Measurements from ENCODE around the gene POLR3A.

- TF ChIP-seq CTCF (optimal IDR thresholded peaks at IDR 0.05 in 1 of 3, IDR thresholded peaks at IDR 0.05 in 1 of 3, conservative IDR thresholded peaks at IDR 0.05 in 1 of 3; ENCODE audit: extremely low read depth in 1 of 3, insufficient read depth in 2 of 3, low read length in 3 of 3) (no peak), EZH2 (IDR thresholded peaks at IDR 0.05; ENCODE audit: low read length) (no peak)
These were observed 88.7 kb downstream of the POLR3A start for GRCh38 chr10:77940627-77941026.

Data from keratinocyte (primary cell).